Activated T-helper 2 cell treated with anti-CD3 and anti-CD28 coated beads, Interferon-gamma antibody, Interleukin-2, Interleukin-4, amounts not matched to agents 10 μg/mL and 5 μg/mL and 100 μg/mL, durations not matched to agents 14 hours and 24 hours and 36 hours (primary cell): ENCODE results near the gene LCT. TPM values are rescaled to one million over a fixed set of nuclear protein-coding genes. Genes with fewer than 3 reads are reported as not detected.
A peak's percentile ranks its signal among the peaks of the same experiment; 100 is the strongest.

Source experiments
- DNase-seq: peaks from one replicate; pipeline ENCODE4 v3.0.0; 2021; ENCODE audit warnings: low spot score
- H3K27ac Mint-ChIP-seq: one replicate; pipeline ENCODE4 v1.8.0; 2021; ENCODE audit warnings: mixed read lengths
- H3K27me3 Mint-ChIP-seq: one replicate; pipeline ENCODE4 v1.8.0; 2021; ENCODE audit warnings: low read depth, mixed read lengths
- H3K36me3 Mint-ChIP-seq: one replicate; pipeline ENCODE4 v1.8.0; 2021; ENCODE audit warnings: low read depth, mixed read lengths
- H3K4me1 Mint-ChIP-seq: one replicate; pipeline ENCODE4 v1.8.0; 2021; ENCODE audit warnings: low read depth, mixed read lengths
- H3K4me3 Mint-ChIP-seq: one replicate; pipeline ENCODE4 v1.8.0; 2021; ENCODE audit warnings: low read depth, mild to moderate bottlenecking, moderate library complexity, mixed read lengths
- H3K9me3 Mint-ChIP-seq: one replicate; pipeline ENCODE4 v1.8.0; 2021; ENCODE audit warnings: mixed read lengths
- intact Hi-C: fragments of 100-400 bp; cut with micrococcal nuclease; formaldehyde crosslinking; loops from one replicate; pipeline ENCODE4 v1.15.1; 2023
- total RNA-seq: library from RNA; stranded (reverse); gene quantifications from 2 replicates; pipeline ENCODE4 v1.2.3, GENCODE V29; 2022

LCT gene
- total RNA-seq, 1 donor from 2014 or later = 0.55 TPM

- intact Hi-C loops = no loop called here
- Mint-ChIP-seq H3K27me3 (no peaks in the 10 kb centered on the region), H3K27ac (no peak overlapping the region), H3K9me3 (no peaks in the 10 kb centered on the region), H3K4me1 (peaks cover 15% of the 10 kb centered on the region), H3K4me3 (no peak overlapping the region), H3K36me3 (peaks cover 76% of the 10 kb centered on the region)
- no peak for DNase-seq
Observed at GRCh38 chr2:135850892-135851668, 14.1 kb upstream of the LCT start.

- Mint-ChIP-seq H3K4me3 (no peak overlapping the region), H3K27me3 (no peaks in the 10 kb centered on the region), H3K27ac (peak overlapping the region; percentile 65), H3K36me3 (peaks cover 85% of the 10 kb centered on the region), H3K4me1 (peaks cover 17% of the 10 kb centered on the region), H3K9me3 (no peaks in the 10 kb centered on the region)
- DNase-seq = no peak
- intact Hi-C loops = no loop called here
Observed at GRCh38 chr2:135849087-135849486, 12.1 kb upstream of the LCT start.

GRCh38 chr2:135845997-135846396 is 9.0 kb upstream of the LCT start:
- Mint-ChIP-seq H3K4me3 (no peak overlapping the region), H3K9me3 (no peaks in the 10 kb centered on the region), H3K27ac (no peak overlapping the region), H3K4me1 (peaks cover 16% of the 10 kb centered on the region), H3K27me3 (no peaks in the 10 kb centered on the region), H3K36me3 (peaks cover 88% of the 10 kb centered on the region)
- intact Hi-C loops = no loop called here
- DNase-seq = no peak

GRCh38 chr2:135845257-135845656 is 8.3 kb upstream of the LCT start:
- no peak for DNase-seq
- H3K36me3 Mint-ChIP-seq = peaks cover 88% of the 10 kb centered on the region
- peaks cover 15% of the 10 kb centered on the region for H3K4me1 Mint-ChIP-seq
- intact Hi-C loops = no loop called here
- no peaks in the 10 kb centered on the region for H3K27me3 Mint-ChIP-seq
- no peaks in the 10 kb centered on the region for H3K9me3 Mint-ChIP-seq
- no peak overlapping the region for H3K27ac Mint-ChIP-seq
- no peak overlapping the region for H3K4me3 Mint-ChIP-seq

- intact Hi-C loops = no loop called here
- Mint-ChIP-seq H3K4me1 (peaks cover 15% of the 10 kb centered on the region), H3K27ac (peak overlapping the region; percentile 39), H3K27me3 (no peaks in the 10 kb centered on the region), H3K36me3 (peaks cover 87% of the 10 kb centered on the region), H3K4me3 (no peak overlapping the region), H3K9me3 (no peaks in the 10 kb centered on the region)
- no peak for DNase-seq
Observed at GRCh38 chr2:135844301-135844895, 7.4 kb upstream of the LCT start.

- H3K36me3 Mint-ChIP-seq = peaks cover 82% of the 10 kb centered on the region
- no peaks in the 10 kb centered on the region for H3K27me3 Mint-ChIP-seq
- peak overlapping the region; percentile 39 for H3K27ac Mint-ChIP-seq
- DNase-seq = no peak
- peaks cover 10% of the 10 kb centered on the region for H3K4me1 Mint-ChIP-seq
- intact Hi-C loops = no loop called here
- no peak overlapping the region for H3K4me3 Mint-ChIP-seq
- H3K9me3 Mint-ChIP-seq = no peaks in the 10 kb centered on the region
Observed at GRCh38 chr2:135843671-135844070, 6.7 kb upstream of the LCT start.

- Mint-ChIP-seq H3K27ac (peak overlapping the region; percentile 39), H3K36me3 (peaks cover 65% of the 10 kb centered on the region), H3K9me3 (no peaks in the 10 kb centered on the region), H3K4me1 (peaks cover 13% of the 10 kb centered on the region), H3K27me3 (no peaks in the 10 kb centered on the region), H3K4me3 (no peak overlapping the region)
- intact Hi-C loops = no loop called here
- DNase-seq = no peak
Observed at GRCh38 chr2:135840601-135841000, 3.6 kb upstream of the LCT start.

GRCh38 chr2:135839713-135840112 is 2.7 kb upstream of the LCT start:
- H3K4me1 Mint-ChIP-seq = peaks cover 15% of the 10 kb centered on the region
- peaks cover 59% of the 10 kb centered on the region for H3K36me3 Mint-ChIP-seq
- no peak for DNase-seq
- H3K4me3 Mint-ChIP-seq = no peak overlapping the region
- H3K9me3 Mint-ChIP-seq = no peaks in the 10 kb centered on the region
- no peak overlapping the region for H3K27ac Mint-ChIP-seq
- H3K27me3 Mint-ChIP-seq = no peaks in the 10 kb centered on the region
- intact Hi-C loops = no loop called here

GRCh38 chr2:135838502-135838901 is 1.5 kb upstream of the LCT start:
- Mint-ChIP-seq H3K9me3 (no peaks in the 10 kb centered on the region), H3K36me3 (peaks cover 50% of the 10 kb centered on the region), H3K4me3 (no peak overlapping the region), H3K27ac (peak overlapping the region; percentile 53), H3K4me1 (peaks cover 12% of the 10 kb centered on the region), H3K27me3 (no peaks in the 10 kb centered on the region)
- intact Hi-C loops = no loop called here
- no peak for DNase-seq

GRCh38 chr2:135832891-135833290 is 4.1 kb downstream of the LCT start:
- Mint-ChIP-seq H3K9me3 (no peaks in the 10 kb centered on the region), H3K36me3 (peaks cover 6% of the 10 kb centered on the region), H3K27me3 (no peaks in the 10 kb centered on the region), H3K4me1 (peaks cover 6% of the 10 kb centered on the region), H3K4me3 (no peak overlapping the region), H3K27ac (no peak overlapping the region)
- no peak for DNase-seq
- intact Hi-C loops = no loop called here

- H3K27ac Mint-ChIP-seq = no peak overlapping the region
- peaks cover 6% of the 10 kb centered on the region for H3K36me3 Mint-ChIP-seq
- H3K9me3 Mint-ChIP-seq = no peaks in the 10 kb centered on the region
- intact Hi-C loops = no loop called here
- no peak for DNase-seq
- H3K4me1 Mint-ChIP-seq = peaks cover 4% of the 10 kb centered on the region
- H3K27me3 Mint-ChIP-seq = no peaks in the 10 kb centered on the region
- no peak overlapping the region for H3K4me3 Mint-ChIP-seq
Observed at GRCh38 chr2:135831180-135831812, 5.7 kb downstream of the LCT start.

- H3K27me3 Mint-ChIP-seq = no peaks in the 10 kb centered on the region
- H3K36me3 Mint-ChIP-seq = peaks cover 10% of the 10 kb centered on the region
- intact Hi-C loops = no loop called here
- no peak for DNase-seq
- H3K9me3 Mint-ChIP-seq = no peaks in the 10 kb centered on the region
- no peak overlapping the region for H3K4me3 Mint-ChIP-seq
- H3K4me1 Mint-ChIP-seq = peaks cover 6% of the 10 kb centered on the region
- no peak overlapping the region for H3K27ac Mint-ChIP-seq
Observed at GRCh38 chr2:135829378-135830135, 7.4 kb downstream of the LCT start.
